OCI-LY7 (cell line): Measurements from ENCODE around the gene C14orf39. TPM values are rescaled to one million over a fixed set of nuclear protein-coding genes. Genes with fewer than 3 reads are reported as not detected.

ENCODE experiments used
- BruUV-seq: library from RNA; stranded (reverse); fragments of 400-500 nt; replicated peaks from 2 replicates; lab custom pipeline; 2021; lab: Mats Ljungman, UMichigan
- CTCF ChIA-PET: fragments of 300-600 bp; sonication (Branson Sonifier 250); formaldehyde crosslinking; loops from one replicate; lab custom pipeline; 2022; ENCODE audit warnings: antibody characterized with exemption; ENCODE audit not compliant: unreplicated experiment; lab: Charles Lee
- POLR2A ChIA-PET: fragments of 300-600 bp; sonication (Branson Sonifier 250); formaldehyde crosslinking; loops from one replicate; lab custom pipeline; 2022; ENCODE audit warnings: antibody characterized with exemption; lab: Charles Lee
- DNase-seq: peaks from one replicate; pipeline ENCODE4 v3.0.0-alpha.2; 2015; ENCODE audit warnings: low spot score
- H2AFZ ChIP-seq: fragments of 200-600 bp; sonication (generic), shearing (Covaris generic); 2 replicates; pipeline ENCODE4 v1.6.1; 2014; ENCODE audit warnings: mild to moderate bottlenecking, antibody characterized with exemption, low read length, moderate library complexity
- H3K27ac ChIP-seq: fragments of 200-600 bp; sonication (generic); 2 replicates; pipeline ENCODE4 v1.5.1; 2014; ENCODE audit warnings: mixed run types, low read depth, mild to moderate bottlenecking, moderate library complexity, low read length, inconsistent platforms; ENCODE audit not compliant: poor library complexity, severe bottlenecking
- H3K36me3 ChIP-seq: fragments of 200-600 bp; sonication (generic); 2 replicates; pipeline ENCODE4 v1.6.1; 2014; ENCODE audit warnings: mild to moderate bottlenecking, antibody characterized with exemption, low read length, moderate library complexity, mixed read lengths; ENCODE audit not compliant: insufficient read depth
- H3K4me1 ChIP-seq: fragments of 200-600 bp; sonication (generic); 2 replicates; pipeline ENCODE4 v1.5.1; 2014; ENCODE audit warnings: mild to moderate bottlenecking, low read length; ENCODE audit not compliant: insufficient read depth, poor library complexity, severe bottlenecking
- H3K4me2 ChIP-seq: fragments of 200-600 bp; sonication (generic); 2 replicates; pipeline ENCODE4 v1.6.1; 2014; ENCODE audit warnings: mild to moderate bottlenecking, low read length
- H3K4me3 ChIP-seq: fragments of 200-600 bp; sonication (generic); 2 replicates; pipeline ENCODE4 v1.5.1; 2014; ENCODE audit warnings: mild to moderate bottlenecking, low read depth, low read length; ENCODE audit not compliant: poor library complexity, severe bottlenecking
- H3K79me2 ChIP-seq: fragments of 200-600 bp; sonication (generic); 2 replicates; pipeline ENCODE4 v1.6.1; 2016; ENCODE audit warnings: low read depth, mild to moderate bottlenecking, low read length, moderate library complexity, mixed read lengths; ENCODE audit not compliant: insufficient read depth
- H3K9me2 ChIP-seq: fragments of 200-600 bp; sonication (generic); 2 replicates; pipeline ENCODE4 v1.6.1; 2016; ENCODE audit warnings: mild to moderate bottlenecking, low read length, mixed read lengths; ENCODE audit not compliant: insufficient read depth
- H3K9me3 ChIP-seq: fragments of 200-600 bp; sonication (generic); 2 replicates; pipeline ENCODE4 v1.6.1; 2014; ENCODE audit warnings: mild to moderate bottlenecking, mixed run types, low read length, mixed read lengths
- H4K20me1 ChIP-seq: fragments of 200-600 bp; sonication (generic); 2 replicates; pipeline ENCODE4 v1.6.1; 2014; ENCODE audit warnings: mild to moderate bottlenecking, antibody characterized with exemption, low read length, moderate library complexity, mixed read lengths; ENCODE audit not compliant: insufficient read depth
- CTCF ChIP-seq: fragments of 200-600 bp; sonication (generic); conservative IDR thresholded peaks from 2 replicates; pipeline ENCODE4 v1.5.1; 2014; ENCODE audit warnings: mild to moderate bottlenecking, antibody characterized with exemption, low read length, moderate library complexity, mixed read lengths
- EZH2phosphoT487 ChIP-seq: fragments of 200-600 bp; sonication (generic); IDR thresholded peaks from 2 replicates; pipeline ENCODE4 v1.6.1; 2018; ENCODE audit warnings: low read depth, borderline replicate concordance, mild to moderate bottlenecking, mixed run types, antibody characterized with exemption, low read length, moderate library complexity, mixed read lengths
- intact Hi-C: fragments of 100-400 bp; cut with micrococcal nuclease; formaldehyde crosslinking; loops from one replicate; pipeline ENCODE4 v1.10.0; 2022; ENCODE audit not compliant: unreplicated experiment
- total RNA-seq, 2 experiments: library from RNA; depleted of rRNA in 1 of 2; stranded (reverse); fragments of >200 nt in 1 of 2; shearing (Covaris generic) in 1 of 2; gene quantifications; 2 replicates each; pipeline ENCODE4 v1.2.3, GENCODE V29; 2014 to 2022

Gene C14orf39
- total RNA-seq, 2 experiments from 2014 or later: not detected

DNA sequence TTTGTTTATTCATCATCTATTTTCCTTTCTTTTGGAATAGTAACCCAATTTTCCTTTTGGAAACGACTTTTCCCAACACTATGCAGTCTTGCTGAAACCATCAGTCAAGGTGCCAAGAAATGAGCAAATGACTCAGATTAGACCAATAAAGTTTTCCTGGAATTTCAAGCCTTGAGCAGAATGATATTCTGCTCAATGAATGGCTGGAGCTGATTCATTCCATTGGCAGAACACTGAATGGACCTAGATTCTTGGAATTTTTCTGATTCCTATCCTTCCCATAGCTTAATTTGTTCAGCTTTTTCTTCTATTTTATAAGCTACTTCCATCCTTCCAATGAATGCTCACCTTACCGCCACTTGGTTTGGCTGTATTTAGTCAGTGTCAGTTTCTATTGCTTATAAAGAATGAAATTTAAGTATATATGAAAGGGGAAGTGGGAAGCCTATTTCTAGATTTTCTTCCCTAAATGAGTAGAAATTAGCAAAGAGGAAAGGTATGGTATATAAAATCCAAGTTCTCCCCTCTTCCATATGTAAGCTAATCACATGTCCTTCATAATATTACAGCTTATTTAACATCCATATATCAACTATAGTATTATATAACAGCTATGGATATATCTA lies 89.0 kb downstream of the C14orf39 start:
- no peak overlapping the region for H2AFZ ChIP-seq
- no peak for DNase-seq
- no peak overlapping the region for H3K4me2 ChIP-seq
- intact Hi-C loops: no loop called here
- no peaks in the 10 kb centered on the region for H3K79me2 ChIP-seq
- no peak overlapping the region for H3K27ac ChIP-seq
- TF ChIP-seq EZH2phosphoT487 (no peak), CTCF (no peak)
- POLR2A ChIA-PET: interaction anchor here (0.6 to 1.1 kb wide), 6 partner anchors 23 to 736 kb away, joined by 3 to 6 read pairs (median 3); no protein-coding TSS in a partner anchor
- no TSS peak for BruUV-seq
- H3K9me2 ChIP-seq: no peaks in the 10 kb centered on the region
- no peaks in the 10 kb centered on the region for H3K9me3 ChIP-seq
- no peaks in the 10 kb centered on the region for H3K36me3 ChIP-seq
- no peaks in the 10 kb centered on the region for H4K20me1 ChIP-seq
- no peak overlapping the region for H3K4me3 ChIP-seq
- CTCF ChIA-PET: no interaction called here
- H3K4me1 ChIP-seq: no peaks in the 10 kb centered on the region

Other genes with a start within 250 kb of the C14orf39 start
- gene PPM1A, start 236.8 kb downstream of the C14orf39 start, total RNA-seq (2014; rRNA removed; shearing (Covaris generic)): 25.4 and 28.8 TPM in 2 replicates
- gene PPM1A, start 236.8 kb downstream of the C14orf39 start, total RNA-seq (2022): 75.1 and 81.0 TPM in 2 replicates
- not detected in 2 replicates for gene SIX6, start 23.1 kb upstream of the C14orf39 start, total RNA-seq (2014; rRNA removed; shearing (Covaris generic))
- gene SIX6, start 23.1 kb upstream of the C14orf39 start, total RNA-seq (2022): not detected in 2 replicates
- 0.18 and 0.35 TPM in 2 replicates for gene SIX1, start 163.4 kb upstream of the C14orf39 start, total RNA-seq (2014; rRNA removed; shearing (Covaris generic))
- 1.6 and 2.9 TPM in 2 replicates for gene SIX1, start 163.4 kb upstream of the C14orf39 start, total RNA-seq (2022)
- gene SIX4, start 238.3 kb upstream of the C14orf39 start, total RNA-seq (2014; rRNA removed; shearing (Covaris generic)): 3.1 and 5.9 TPM in 2 replicates
- 2.4 TPM in 2 replicates for gene SIX4, start 238.3 kb upstream of the C14orf39 start, total RNA-seq (2022)
- gene MNAT1, start 248.7 kb upstream of the C14orf39 start, total RNA-seq (2014; rRNA removed; shearing (Covaris generic)): 58.5 and 72.0 TPM in 2 replicates
- 60.9 TPM in 2 replicates for gene MNAT1, start 248.7 kb upstream of the C14orf39 start, total RNA-seq (2022)